ENCODE measurements around the gene GPBP1. TPM values are rescaled to one million over a fixed set of nuclear protein-coding genes. Genes with fewer than 3 reads are reported as not detected.

GPBP1 gene
- total RNA-seq, 1 experiment from 2014 or later, result 112 TPM

GRCh38 chr5:57232293-57233033, 58.6 kb downstream of the GPBP1 start:
- H2AK5ac ChIP-seq (ENCODE audit: insufficient read length, low read length), result no peak overlapping the region
- H4K91ac ChIP-seq (ENCODE audit: insufficient read length, low read depth, low read length), result no peak overlapping the region
- H2BK120ac ChIP-seq (ENCODE audit: low read depth, low read length, poor library complexity, severe bottlenecking), result no peak overlapping the region
- no peak overlapping the region for H4K5ac ChIP-seq (ENCODE audit: insufficient read length, low read depth, low read length)
- TF ChIP-seq CTCF (conservative IDR thresholded peaks at IDR 0.05), result no peak
- no peaks in the 10 kb centered on the region for H4K20me1 ChIP-seq (ENCODE audit: control insufficient read depth, insufficient read depth, insufficient read length)
- Mint-ChIP-seq H3K27ac (peak overlapping the region; percentile 7 to 53 (median 10); a peak in 3 of 7 replicates), H3K27me3 (ENCODE audit: low read depth) (no peaks in the 10 kb centered on the region), H3K9me3 (peaks cover 5% of the 10 kb centered on the region in 2 experiments; a peak in 3 of 5 replicates), H3K4me3 (no peak overlapping the region), H3K4me1 (peaks cover 20 to 24% of the 10 kb centered on the region in 2 experiments), H3K36me3 (ENCODE audit: insufficient read depth in 1 of 3, low read depth in 3 of 3) (peaks cover 45 to 70% (median 63%) of the 10 kb centered on the region in 3 experiments)
- no peak overlapping the region for H3K14ac ChIP-seq (ENCODE audit: insufficient read depth, low read length)
- H3K27me3 ChIP-seq (ENCODE audit: insufficient read depth, low read length), result no peaks in the 10 kb centered on the region
- H2BK5ac ChIP-seq (ENCODE audit: insufficient read length, low read length), result no peak overlapping the region
- H3K9me3 ChIP-seq (ENCODE audit: control insufficient read depth, low read depth, low read length), result no peaks in the 10 kb centered on the region
- no peak overlapping the region for H2BK12ac ChIP-seq (ENCODE audit: insufficient read length, low read depth, low read length)
- no peak overlapping the region for H3K27ac ChIP-seq (ENCODE audit: insufficient read length, low read depth, low read length)
- H3T11ph ChIP-seq (ENCODE audit: low read length), result no peak overlapping the region
- H3K4me2 ChIP-seq (ENCODE audit: insufficient read depth, insufficient read length, low read length), result no peak overlapping the region
- no peaks in the 10 kb centered on the region for H3K4me1 ChIP-seq (ENCODE audit: insufficient read depth, low read length)
- H3K56ac ChIP-seq (ENCODE audit: insufficient read length, low read depth, low read length), result no peak overlapping the region
- H2BK15ac ChIP-seq (ENCODE audit: low read depth, low read length), result no peak overlapping the region
- no peak overlapping the region for H3K23ac ChIP-seq (ENCODE audit: insufficient read length, low read depth, low read length)
- no peak for DNase-seq
- WGBS (ENCODE audit: extremely low coverage, insufficient read length, low lambda C conversion rate), result no CpG with 5 or more reads among the region's 6 CpGs
- H4K8ac ChIP-seq (replicated peaks; ENCODE audit: insufficient read length, low read depth, low read length), result no peak overlapping the region
- H3K9ac ChIP-seq (ENCODE audit: extremely low read depth, insufficient read length, low read length), result no peak overlapping the region
- H2AFZ ChIP-seq (ENCODE audit: low read length), result no peak overlapping the region
- H3K79me2 ChIP-seq (ENCODE audit: insufficient read depth, low read length), result peaks cover 2% of the 10 kb centered on the region; the same call in 1 of the 2 replicates
- peaks cover 8% of the 10 kb centered on the region for H3K79me1 ChIP-seq (ENCODE audit: insufficient read depth, low read depth, low read length, poor library complexity, severe bottlenecking)
- H3K23me2 ChIP-seq (ENCODE audit: insufficient read length, low read depth, low read length, poor library complexity, severe bottlenecking), result no peaks in the 10 kb centered on the region
- H2BK20ac ChIP-seq (ENCODE audit: low read depth, low read length, poor library complexity, severe bottlenecking), result no peak overlapping the region
- H3K18ac ChIP-seq (ENCODE audit: insufficient read length, low read depth, low read length), result no peak overlapping the region
- no peak overlapping the region for H3K4ac ChIP-seq (ENCODE audit: low read depth, low read length)
